ES-I3 (cell line): ENCODE measurements around the gene GALNT1.

Experiments used
- H3K36me3 ChIP-seq: 2 replicates; pipeline ENCODE4 v1.6.1; 2013; ENCODE audit warnings: mild to moderate bottlenecking, low read length, control low read depth, moderate library complexity; ENCODE audit not compliant: insufficient read depth
- H3K4me1 ChIP-seq: 2 replicates; pipeline ENCODE4 v1.6.1; 2013; ENCODE audit warnings: mild to moderate bottlenecking, control low read depth, low read length; ENCODE audit not compliant: insufficient read depth
- H3K9ac ChIP-seq: 2 replicates; pipeline ENCODE4 v1.6.1; 2013; ENCODE audit warnings: low read depth, mild to moderate bottlenecking, low read length, moderate library complexity
- H3K9me3 ChIP-seq: 2 replicates; pipeline ENCODE4 v1.6.1; 2013; ENCODE audit warnings: mild to moderate bottlenecking, low read length, moderate library complexity; ENCODE audit not compliant: control insufficient read depth, insufficient read depth

GALNT1 gene

DNA sequence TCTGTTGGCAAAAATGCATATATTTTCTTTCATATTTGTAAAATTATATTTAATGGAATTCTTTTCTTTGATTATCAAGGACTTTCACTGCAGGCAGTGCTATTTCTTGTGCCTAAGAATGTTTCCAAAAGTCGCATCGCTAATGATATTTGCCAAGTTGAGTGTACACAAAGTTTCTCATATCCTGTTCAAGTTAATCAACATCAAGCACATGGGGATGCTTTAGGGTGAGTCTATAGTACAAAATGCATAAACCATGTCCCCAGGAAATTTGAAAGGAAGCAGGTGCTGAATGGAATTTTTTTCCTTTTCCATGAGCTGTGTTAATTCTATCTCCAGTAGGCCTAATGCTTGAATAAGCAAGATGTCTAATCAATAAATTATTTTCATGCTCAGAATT lies 129.7 kb downstream of the GALNT1 start:
- Histone ChIP-seq H3K4me1 (peaks cover 11% of the 10 kb centered on the region; the same call in 1 of the 2 replicates), H3K9ac (no peak overlapping the region), H3K36me3 (peaks cover 8% of the 10 kb centered on the region; the same call in 1 of the 2 replicates), H3K9me3 (no peaks in the 10 kb centered on the region)

DNA sequence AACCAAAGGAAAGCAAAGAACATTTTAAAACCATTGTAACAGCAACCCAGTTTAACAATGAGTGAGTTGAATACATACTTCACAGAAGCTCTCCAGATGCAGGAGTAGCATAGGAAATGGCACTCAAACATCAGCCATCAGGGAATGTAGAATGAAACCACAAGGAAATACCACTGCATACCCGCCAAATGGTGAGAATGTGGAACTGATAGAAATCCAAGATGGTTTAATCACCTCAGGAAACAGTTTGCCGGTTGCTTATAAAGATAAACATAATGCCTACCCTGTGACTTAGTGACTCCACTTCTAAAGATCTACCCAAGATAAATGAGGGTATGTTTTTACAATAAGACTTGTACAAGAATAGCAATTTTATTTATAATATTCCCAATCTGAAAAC lies 132.0 kb downstream of the GALNT1 start:
- Histone ChIP-seq H3K36me3 (peaks cover 8% of the 10 kb centered on the region; the same call in 1 of the 2 replicates), H3K4me1 (no peaks in the 10 kb centered on the region), H3K9ac (no peak overlapping the region), H3K9me3 (no peaks in the 10 kb centered on the region; the same call in 1 of the 2 replicates)

DNA sequence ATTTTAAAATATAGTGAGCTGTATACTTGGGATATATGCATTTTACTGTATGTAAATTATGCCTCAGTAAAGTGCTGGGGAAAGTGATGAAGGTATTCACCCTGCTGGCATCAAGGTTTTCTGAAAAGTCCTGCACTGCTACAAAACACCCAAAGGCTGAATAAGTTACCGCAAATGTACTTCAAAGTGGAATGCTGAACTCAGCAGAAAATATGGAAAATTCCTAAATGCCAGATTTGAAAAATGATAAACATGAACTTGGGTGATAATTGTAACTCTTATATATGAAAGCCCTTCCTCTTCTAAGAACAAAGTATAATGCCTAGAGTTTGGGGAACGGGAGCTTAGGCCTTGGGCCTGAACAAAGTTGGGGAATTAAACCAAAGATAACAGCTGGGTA lies 133.0 kb downstream of the GALNT1 start:
- H3K4me1 ChIP-seq, result no peaks in the 10 kb centered on the region
- peaks cover 8% of the 10 kb centered on the region; the same call in 1 of the 2 replicates for H3K36me3 ChIP-seq
- no peak overlapping the region for H3K9ac ChIP-seq
- no peaks in the 10 kb centered on the region; the same call in 1 of the 2 replicates for H3K9me3 ChIP-seq

DNA sequence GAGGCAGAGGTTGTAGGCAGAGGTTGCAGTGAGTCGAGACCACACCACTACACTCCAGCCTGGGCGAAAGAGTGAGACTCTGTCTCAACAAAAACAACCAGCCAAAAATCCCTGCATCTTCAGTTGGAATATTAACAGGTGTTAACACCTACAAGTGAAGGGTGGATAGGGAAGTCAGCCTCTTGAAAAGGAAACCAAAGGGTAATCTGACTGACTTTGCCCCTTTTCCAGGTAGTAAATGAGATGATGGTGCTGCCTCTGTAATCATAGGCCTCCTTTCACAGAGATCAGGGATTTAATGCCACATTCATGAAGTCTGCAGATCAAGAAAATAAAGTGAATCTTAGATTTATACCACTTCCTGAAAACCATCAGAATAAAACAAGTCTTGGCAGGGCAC lies 133.6 kb downstream of the GALNT1 start:
- Histone ChIP-seq H3K9ac (no peak overlapping the region), H3K9me3 (no peaks in the 10 kb centered on the region; the same call in 1 of the 2 replicates), H3K36me3 (peaks cover 8% of the 10 kb centered on the region; the same call in 1 of the 2 replicates), H3K4me1 (no peaks in the 10 kb centered on the region)

- Histone ChIP-seq H3K9ac (no peak overlapping the region), H3K9me3 (no peaks in the 10 kb centered on the region; the same call in 1 of the 2 replicates), H3K4me1 (no peaks in the 10 kb centered on the region), H3K36me3 (peaks cover 8% of the 10 kb centered on the region; the same call in 1 of the 2 replicates)
These were observed 134.8 kb downstream of the GALNT1 start for GRCh38 chr18:35716169-35716831.

DNA sequence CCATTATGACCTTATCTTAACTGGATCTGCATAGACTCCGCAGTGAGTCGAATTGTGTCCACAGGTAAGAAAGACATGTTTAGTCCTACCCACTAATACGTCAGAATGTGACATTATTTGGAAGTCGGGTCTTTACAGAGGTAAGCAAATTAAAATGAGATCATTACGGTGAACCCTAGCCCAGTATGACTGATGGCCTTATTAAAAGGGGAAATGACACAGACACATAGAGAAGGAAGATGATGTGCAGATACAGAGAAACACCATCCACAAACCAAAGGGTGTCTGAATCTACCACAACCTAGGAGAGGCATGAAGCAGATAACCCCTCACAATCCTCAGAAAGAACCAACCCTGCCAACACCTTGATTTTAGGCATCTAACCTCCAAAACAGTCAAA lies 135.6 kb downstream of the GALNT1 start:
- Histone ChIP-seq H3K9me3 (no peaks in the 10 kb centered on the region; the same call in 1 of the 2 replicates), H3K36me3 (peaks cover 8% of the 10 kb centered on the region; the same call in 1 of the 2 replicates), H3K4me1 (no peaks in the 10 kb centered on the region), H3K9ac (no peak overlapping the region)

DNA sequence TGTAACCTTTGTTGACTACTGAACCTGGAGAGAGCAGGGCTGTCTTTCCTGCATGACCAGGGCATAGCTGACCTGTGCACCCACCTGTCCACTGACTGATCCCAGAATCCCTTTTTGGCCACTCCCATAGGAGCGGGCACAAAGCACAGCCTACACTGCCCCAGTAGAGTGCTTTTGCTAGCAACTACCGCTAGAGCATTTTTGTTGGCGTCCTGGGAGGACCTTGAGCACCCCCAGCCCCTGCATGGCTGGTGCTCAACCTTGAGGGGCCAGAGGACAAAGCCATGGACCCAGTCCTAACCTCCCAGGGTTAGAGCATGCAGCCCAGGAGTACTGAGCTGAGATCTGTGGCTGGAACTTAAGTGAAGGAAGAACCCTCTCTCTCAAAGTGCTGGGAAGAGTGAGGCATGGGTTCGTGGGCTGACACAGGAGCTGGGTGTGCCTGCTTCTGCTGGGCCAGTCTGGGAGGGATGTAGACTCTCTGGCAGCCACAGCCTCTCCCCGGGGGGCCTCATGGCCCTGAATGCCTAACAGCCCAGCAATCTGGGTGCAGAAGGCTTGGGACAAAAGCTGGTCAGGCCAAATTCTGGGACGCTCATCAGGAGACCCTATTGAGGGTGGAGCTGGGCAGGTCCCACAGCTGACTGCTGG lies 140.0 kb downstream of the GALNT1 start:
- Histone ChIP-seq H3K4me1 (no peaks in the 10 kb centered on the region), H3K9me3 (no peaks in the 10 kb centered on the region; the same call in 1 of the 2 replicates), H3K36me3 (no peaks in the 10 kb centered on the region), H3K9ac (no peak overlapping the region)

- H3K4me1 ChIP-seq, result no peaks in the 10 kb centered on the region; the same call in 1 of the 2 replicates
- no peaks in the 10 kb centered on the region for H3K9me3 ChIP-seq
- no peak overlapping the region for H3K9ac ChIP-seq
- no peaks in the 10 kb centered on the region for H3K36me3 ChIP-seq
These were observed 147.1 kb downstream of the GALNT1 start for GRCh38 chr18:35728676-35729075.

DNA sequence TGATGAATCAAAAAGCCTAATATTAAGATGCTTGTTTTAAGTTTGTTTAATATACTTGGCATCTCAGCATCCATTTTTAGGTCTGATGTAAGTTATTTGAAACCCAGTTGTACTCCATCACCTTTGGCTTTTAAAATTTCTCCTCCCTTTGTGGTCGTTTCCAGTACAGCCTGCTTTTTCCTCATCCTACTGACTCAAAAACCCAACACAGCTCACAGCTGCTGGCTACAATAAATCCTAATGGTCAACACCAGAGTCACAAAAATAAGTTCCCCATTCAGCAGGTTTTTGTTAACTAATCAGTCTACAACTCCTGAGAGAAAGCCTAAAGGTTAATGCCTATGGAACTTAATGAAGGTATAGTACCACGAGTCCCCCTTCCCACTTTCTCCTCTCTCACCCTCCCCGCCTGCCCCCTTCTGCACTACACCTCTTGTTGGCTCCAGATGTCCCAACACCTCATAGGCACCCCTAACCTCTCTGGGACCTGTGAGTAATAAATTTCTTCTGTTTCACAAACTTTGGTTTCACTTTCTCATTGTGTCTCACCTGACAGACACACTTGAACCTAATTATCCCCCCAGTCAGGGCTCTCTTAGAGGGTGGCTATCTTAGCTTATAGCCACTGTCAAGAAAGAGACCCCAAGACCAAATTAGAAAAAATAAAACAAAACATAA lies 148.6 kb downstream of the GALNT1 start:
- H3K9me3 ChIP-seq, result no peaks in the 10 kb centered on the region
- no peak overlapping the region for H3K9ac ChIP-seq
- H3K4me1 ChIP-seq, result no peaks in the 10 kb centered on the region; the same call in 1 of the 2 replicates
- H3K36me3 ChIP-seq, result no peaks in the 10 kb centered on the region

DNA sequence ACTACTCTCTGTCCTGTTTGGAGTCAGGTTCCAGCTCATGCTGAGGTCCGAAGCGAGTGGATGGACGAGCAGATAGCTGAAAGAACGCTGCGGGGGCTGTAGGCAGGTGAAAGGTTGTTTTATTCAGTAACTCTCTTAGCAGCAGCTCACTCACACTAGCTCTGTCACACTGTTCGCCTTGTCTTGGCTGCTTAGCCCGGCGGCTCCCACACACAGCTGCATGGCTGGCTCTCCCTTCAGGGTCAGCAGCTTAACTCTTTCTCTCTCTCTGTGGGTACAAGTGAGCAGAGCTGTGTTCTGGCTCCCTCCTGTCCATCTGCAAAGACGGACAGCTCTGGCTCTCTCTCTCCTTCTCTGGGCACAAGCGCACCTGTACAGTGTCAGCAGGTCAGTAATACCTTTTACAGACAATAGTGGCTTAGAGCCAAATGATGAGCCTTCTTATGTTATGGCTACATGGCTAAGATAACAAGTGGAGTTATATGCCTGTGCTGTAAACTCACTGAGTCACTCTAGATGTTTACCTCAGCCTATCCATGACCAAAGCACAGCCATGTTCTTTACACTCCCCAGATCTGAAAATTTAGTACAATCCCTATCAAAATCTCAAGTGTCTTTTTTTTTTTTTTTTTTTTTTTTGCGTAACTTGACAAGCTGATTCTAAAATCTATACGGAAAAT lies 149.3 kb downstream of the GALNT1 start:
- no peaks in the 10 kb centered on the region; the same call in 1 of the 2 replicates for H3K4me1 ChIP-seq
- H3K9me3 ChIP-seq, result no peaks in the 10 kb centered on the region
- H3K36me3 ChIP-seq, result no peaks in the 10 kb centered on the region
- no peak overlapping the region for H3K9ac ChIP-seq

GRCh38 chr18:35731701-35732100 lies 150.2 kb downstream of the GALNT1 start:
- no peaks in the 10 kb centered on the region; the same call in 1 of the 2 replicates for H3K4me1 ChIP-seq
- no peaks in the 10 kb centered on the region for H3K9me3 ChIP-seq
- H3K9ac ChIP-seq, result no peak overlapping the region
- H3K36me3 ChIP-seq, result no peaks in the 10 kb centered on the region

DNA sequence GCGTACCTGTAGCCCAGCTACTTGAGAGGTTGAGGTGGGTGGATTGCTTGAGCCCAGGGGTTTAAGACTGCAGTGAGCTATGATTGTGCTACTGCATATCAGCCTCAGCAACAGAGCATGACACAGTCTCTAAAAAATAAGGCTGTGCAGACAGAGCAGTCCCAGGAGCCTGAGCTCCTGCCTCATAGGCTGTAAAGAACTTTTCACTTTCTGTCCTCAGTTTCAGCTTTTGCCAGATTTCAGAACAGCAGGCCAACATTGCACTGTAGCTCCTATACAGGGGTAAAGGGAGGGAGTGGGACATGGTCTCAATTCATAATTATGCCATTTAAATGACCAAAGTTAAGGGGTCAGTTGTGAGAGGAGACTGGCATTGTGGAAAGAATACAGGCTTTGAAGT lies 150.6 kb downstream of the GALNT1 start:
- no peaks in the 10 kb centered on the region; the same call in 1 of the 2 replicates for H3K4me1 ChIP-seq
- no peaks in the 10 kb centered on the region for H3K9me3 ChIP-seq
- no peak overlapping the region for H3K9ac ChIP-seq
- no peaks in the 10 kb centered on the region for H3K36me3 ChIP-seq

DNA sequence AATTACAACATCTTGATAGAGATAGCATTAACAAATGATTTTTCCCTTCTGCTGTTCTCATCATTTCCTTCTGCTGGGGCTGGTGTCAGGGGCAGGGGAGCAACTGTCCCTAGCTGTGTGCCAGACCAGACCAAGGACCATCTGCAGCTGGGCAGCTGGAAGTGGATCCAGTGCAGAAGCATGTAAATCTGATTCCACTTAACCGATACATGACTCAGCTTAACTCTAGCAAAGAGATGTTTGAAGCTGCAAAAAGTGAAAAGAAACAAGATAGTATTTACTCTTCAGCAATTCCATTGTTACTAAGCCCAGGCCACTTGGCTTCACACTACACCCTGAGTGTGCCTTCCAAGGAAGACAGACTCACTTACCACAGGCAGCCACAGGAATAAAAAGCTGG lies 151.1 kb downstream of the GALNT1 start:
- no peaks in the 10 kb centered on the region; the same call in 1 of the 2 replicates for H3K4me1 ChIP-seq
- no peaks in the 10 kb centered on the region for H3K36me3 ChIP-seq
- no peak overlapping the region for H3K9ac ChIP-seq
- H3K9me3 ChIP-seq, result no peaks in the 10 kb centered on the region

DNA sequence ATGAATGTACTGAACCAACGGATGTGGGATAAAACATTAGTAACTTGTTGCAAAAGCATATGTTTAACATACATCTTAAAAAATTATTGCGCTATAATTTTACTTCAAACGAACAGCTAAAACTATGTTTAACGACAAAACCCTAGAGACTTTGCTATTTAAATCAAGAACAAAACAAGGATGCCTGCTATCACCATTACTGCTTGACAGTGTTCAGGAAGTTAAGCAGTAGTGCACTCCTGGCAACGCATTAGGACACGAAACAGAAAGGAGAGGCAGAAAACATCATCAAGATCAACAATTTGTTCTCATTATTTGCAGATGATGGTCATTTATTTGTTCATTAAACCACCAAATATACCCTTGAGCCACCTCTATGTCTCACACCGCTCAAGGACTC lies 151.9 kb downstream of the GALNT1 start:
- H3K4me1 ChIP-seq, result no peaks in the 10 kb centered on the region; the same call in 1 of the 2 replicates
- no peaks in the 10 kb centered on the region for H3K9me3 ChIP-seq
- H3K9ac ChIP-seq, result no peak overlapping the region
- H3K36me3 ChIP-seq, result no peaks in the 10 kb centered on the region
